Measurements from ENCODE around the gene MKLN1. TPM values are rescaled to one million over a fixed set of nuclear protein-coding genes. Genes with fewer than 3 reads are reported as not detected.

MKLN1 gene
- total RNA-seq, 1 donor from 2014 or later = 44.9 TPM

Other genes with a start within 250 kb of the MKLN1 start
- gene PODXL, start 228.8 kb downstream of the MKLN1 start, total RNA-seq = 61.2 TPM

All from left ventricle myocardium superior (tissue), 1 donor.